Measurements from ENCODE around the gene TRIM24. TPM values are rescaled to one million over a fixed set of nuclear protein-coding genes. Genes with fewer than 3 reads are reported as not detected.
A peak's percentile ranks its signal among the peaks of the same experiment; 100 is the strongest.

Gene TRIM24
- total and polyA plus RNA-seq, 4 donors = 7.0 to 33.0 (median 17.4) TPM

DNA sequence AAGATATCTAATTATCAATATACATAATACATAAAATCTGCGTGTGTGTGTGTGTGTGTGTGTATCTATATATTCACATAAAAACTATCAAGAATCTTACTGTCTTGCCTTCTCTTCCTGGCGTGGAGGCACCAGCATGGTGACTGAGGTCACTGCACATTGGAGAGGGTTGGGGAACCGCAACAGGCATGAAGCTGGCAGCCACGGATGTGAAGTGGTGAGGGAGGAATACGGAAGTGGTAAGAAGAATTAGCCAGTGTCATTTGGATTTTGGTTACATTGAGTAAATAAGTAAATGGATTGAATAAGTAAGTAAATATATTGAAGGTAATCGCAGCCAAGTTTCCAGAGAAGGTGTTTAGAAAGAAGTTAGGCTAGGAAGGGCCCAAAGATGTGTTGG lies 85.1 kb downstream of the TRIM24 start:
- TF ChIP-seq, protein P1, sequence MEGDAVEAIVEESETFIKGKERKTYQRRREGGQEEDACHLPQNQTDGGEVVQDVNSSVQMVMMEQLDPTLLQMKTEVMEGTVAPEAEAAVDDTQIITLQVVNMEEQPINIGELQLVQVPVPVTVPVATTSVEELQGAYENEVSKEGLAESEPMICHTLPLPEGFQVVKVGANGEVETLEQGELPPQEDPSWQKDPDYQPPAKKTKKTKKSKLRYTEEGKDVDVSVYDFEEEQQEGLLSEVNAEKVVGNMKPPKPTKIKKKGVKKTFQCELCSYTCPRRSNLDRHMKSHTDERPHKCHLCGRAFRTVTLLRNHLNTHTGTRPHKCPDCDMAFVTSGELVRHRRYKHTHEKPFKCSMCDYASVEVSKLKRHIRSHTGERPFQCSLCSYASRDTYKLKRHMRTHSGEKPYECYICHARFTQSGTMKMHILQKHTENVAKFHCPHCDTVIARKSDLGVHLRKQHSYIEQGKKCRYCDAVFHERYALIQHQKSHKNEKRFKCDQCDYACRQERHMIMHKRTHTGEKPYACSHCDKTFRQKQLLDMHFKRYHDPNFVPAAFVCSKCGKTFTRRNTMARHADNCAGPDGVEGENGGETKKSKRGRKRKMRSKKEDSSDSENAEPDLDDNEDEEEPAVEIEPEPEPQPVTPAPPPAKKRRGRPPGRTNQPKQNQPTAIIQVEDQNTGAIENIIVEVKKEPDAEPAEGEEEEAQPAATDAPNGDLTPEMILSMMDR (IDR thresholded peaks at IDR 0.05; ENCODE audit: control extremely low read depth, extremely low read depth) = no peak
- Histone ChIP-seq H3K9ac (ENCODE audit: insufficient read depth in 1 of 2, low read length in 2 of 2) (no peak overlapping the region), H3K4me1 (ENCODE audit: control insufficient read depth in 5 of 5, insufficient read depth in 5 of 5, low read length in 5 of 5) (peaks cover 0 to 4% (median 0%) of the 10 kb centered on the region in 5 donors), H3K27me3 (ENCODE audit: control insufficient read depth in 3 of 3, insufficient read depth in 3 of 3, low read length in 2 of 3) (no peaks in the 10 kb centered on the region), H3K36me3 (ENCODE audit: control insufficient read depth in 4 of 4, insufficient read depth in 4 of 4, low read length in 4 of 4) (peaks cover 4 to 52% (median 21%) of the 10 kb centered on the region in 4 donors), H3K9me3 (ENCODE audit: control insufficient read depth in 4 of 4, insufficient read depth in 3 of 4, low read length in 3 of 4) (no peaks in the 10 kb centered on the region), H3K4me3 (no peak overlapping the region), H3K27ac (ENCODE audit: low read depth in 1 of 2, low read length in 1 of 2) (no peak overlapping the region)
- ATAC-seq (ENCODE audit: insufficient read depth, low FRiP score) (no peak), DNase-seq (no peak)
- WGBS, 2 donors = 69 to 79% methylated on average over 6 of the region's 6 CpGs

DNA sequence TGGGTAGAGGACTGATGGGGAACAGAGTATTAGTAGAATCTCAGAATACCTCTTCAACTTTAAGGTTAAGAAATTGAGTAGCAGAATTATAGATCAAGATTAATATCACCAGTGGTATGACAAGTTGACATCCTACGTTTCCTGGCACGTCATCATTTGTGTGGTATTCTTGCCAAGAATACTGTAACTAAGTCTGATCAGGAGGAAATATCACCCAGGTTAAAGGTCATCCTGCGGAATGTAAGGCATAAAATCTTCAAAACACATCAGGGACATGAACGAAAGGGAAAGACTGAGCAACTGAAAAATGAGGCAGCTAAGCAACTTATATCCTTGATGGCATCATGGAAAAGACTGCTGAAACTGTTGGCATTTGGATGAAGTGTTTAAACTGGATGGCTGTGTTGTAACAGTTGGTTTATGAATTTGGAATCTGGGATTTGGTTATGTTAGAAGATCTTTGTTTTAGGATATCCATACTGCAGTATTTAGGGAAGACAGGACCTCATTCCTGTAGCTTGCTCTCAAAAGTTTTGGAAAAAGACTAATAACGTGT lies 86.1 kb downstream of the TRIM24 start:
- H3K4me1 ChIP-seq (ENCODE audit: control insufficient read depth in 5 of 5, insufficient read depth in 5 of 5, low read length in 5 of 5) = peaks cover 0 to 4% (median 0%) of the 10 kb centered on the region in 5 donors
- H3K27ac ChIP-seq (ENCODE audit: low read depth in 1 of 2, low read length in 1 of 2) = no peak overlapping the region
- H3K4me3 ChIP-seq = no peak overlapping the region
- 65 to 76% methylated on average over 5 of the region's 5 CpGs for WGBS, 2 donors
- H3K27me3 ChIP-seq (ENCODE audit: control insufficient read depth in 3 of 3, insufficient read depth in 3 of 3, low read length in 2 of 3) = no peaks in the 10 kb centered on the region
- DNase-seq = peak in 2 of 3 donors; percentile 12 to 21
- ATAC-seq (ENCODE audit: insufficient read depth, low FRiP score) = no peak
- TF ChIP-seq, protein P1 (IDR thresholded peaks at IDR 0.05; ENCODE audit: control extremely low read depth, extremely low read depth) = no peak
- H3K9me3 ChIP-seq (ENCODE audit: control insufficient read depth in 4 of 4, insufficient read depth in 3 of 4, low read length in 3 of 4) = no peaks in the 10 kb centered on the region
- peaks cover 4 to 46% (median 19%) of the 10 kb centered on the region in 4 donors for H3K36me3 ChIP-seq (ENCODE audit: control insufficient read depth in 4 of 4, insufficient read depth in 4 of 4, low read length in 4 of 4)
- H3K9ac ChIP-seq (ENCODE audit: insufficient read depth in 1 of 2, low read length in 2 of 2) = no peak overlapping the region

DNA sequence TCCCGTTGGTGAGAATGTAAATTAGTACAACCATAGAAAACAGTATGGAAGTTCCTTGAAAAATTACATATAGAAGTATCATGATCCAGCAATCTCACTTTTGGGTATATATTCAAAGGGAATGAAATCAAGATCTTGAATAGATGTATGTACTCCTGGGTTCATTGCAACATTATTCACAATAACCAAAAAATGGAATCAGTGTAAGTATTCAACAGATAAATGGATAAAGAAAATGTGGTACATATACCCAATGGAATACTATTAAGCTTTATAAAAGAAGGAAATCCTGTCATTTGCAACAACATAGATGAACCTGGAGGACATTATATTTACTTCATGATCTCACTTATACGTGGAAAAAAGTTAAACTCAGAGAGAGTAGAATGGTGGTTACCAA lies 86.8 kb downstream of the TRIM24 start:
- no peak for ATAC-seq (ENCODE audit: insufficient read depth, low FRiP score)

More for the DNA sequence above, 86.8 kb downstream of the TRIM24 start:
- 96% methylated on average over 2 of the region's 2 CpGs for WGBS, 2 donors
- H3K27me3 ChIP-seq (ENCODE audit: control insufficient read depth in 3 of 3, insufficient read depth in 3 of 3, low read length in 2 of 3) = no peaks in the 10 kb centered on the region
- TF ChIP-seq, protein P1 (IDR thresholded peaks at IDR 0.05; ENCODE audit: control extremely low read depth, extremely low read depth) = no peak
- no peaks in the 10 kb centered on the region for H3K9me3 ChIP-seq (ENCODE audit: control insufficient read depth in 4 of 4, insufficient read depth in 3 of 4, low read length in 3 of 4)
- no peak for DNase-seq
- H3K4me3 ChIP-seq = no peak overlapping the region
- no peak overlapping the region for H3K9ac ChIP-seq (ENCODE audit: insufficient read depth in 1 of 2, low read length in 2 of 2)
- no peak overlapping the region for H3K27ac ChIP-seq (ENCODE audit: low read depth in 1 of 2, low read length in 1 of 2)
- peaks cover 0 to 4% (median 0%) of the 10 kb centered on the region in 5 donors for H3K4me1 ChIP-seq (ENCODE audit: control insufficient read depth in 5 of 5, insufficient read depth in 5 of 5, low read length in 5 of 5)
- peaks cover 4 to 46% (median 20%) of the 10 kb centered on the region in 4 donors for H3K36me3 ChIP-seq (ENCODE audit: control insufficient read depth in 4 of 4, insufficient read depth in 4 of 4, low read length in 4 of 4)
